Measurements from ENCODE around the gene DLG2. TPM values are rescaled to one million over a fixed set of nuclear protein-coding genes. Genes with fewer than 3 reads are reported as not detected.

The DLG2 gene
- total RNA-seq, 1 donor, result 1.3 TPM

- no peak for DNase-seq (ENCODE audit: low read depth)
- no peak for TF ChIP-seq CTCF (IDR thresholded peaks at IDR 0.05; ENCODE audit: insufficient read depth, low read depth, low read length)
- H3K4me3 ChIP-seq (ENCODE audit: low read depth, low read length), result no peak overlapping the region
These were observed 1236.6 kb downstream of the DLG2 start for GRCh38 chr11:84390441-84391078.

- DNase-seq (ENCODE audit: low read depth), result no peak
- no peak overlapping the region for H3K4me3 ChIP-seq (ENCODE audit: low read depth, low read length)
These were observed 1237.4 kb downstream of the DLG2 start for GRCh38 chr11:84389696-84390095.

GRCh38 chr11:84384731-84385130, 1242.4 kb downstream of the DLG2 start:
- TF ChIP-seq CTCF (IDR thresholded peaks at IDR 0.05; ENCODE audit: insufficient read depth, low read depth, low read length), result peak; percentile 74
- DNase-seq (ENCODE audit: low read depth), result peak; percentile 32
- no peak overlapping the region for H3K4me3 ChIP-seq (ENCODE audit: low read depth, low read length)

More at GRCh38 chr11:84389696-84390095, 1237.4 kb downstream of the DLG2 start:
- no peak for TF ChIP-seq CTCF (IDR thresholded peaks at IDR 0.05; ENCODE audit: insufficient read depth, low read depth, low read length)

- H3K4me3 ChIP-seq (ENCODE audit: low read depth, low read length), result no peak overlapping the region
- TF ChIP-seq CTCF (IDR thresholded peaks at IDR 0.05; ENCODE audit: insufficient read depth, low read depth, low read length), result no peak
- DNase-seq (ENCODE audit: low read depth), result no peak
These were observed 1243.6 kb downstream of the DLG2 start for GRCh38 chr11:84383576-84383975.

GRCh38 chr11:84381666-84382065, 1245.5 kb downstream of the DLG2 start:
- no peak overlapping the region for H3K4me3 ChIP-seq (ENCODE audit: low read depth, low read length)
- no peak for TF ChIP-seq CTCF (IDR thresholded peaks at IDR 0.05; ENCODE audit: insufficient read depth, low read depth, low read length)
- DNase-seq (ENCODE audit: low read depth), result no peak

GRCh38 chr11:84372381-84372950, 1254.7 kb downstream of the DLG2 start:
- no peak for DNase-seq (ENCODE audit: low read depth)
- H3K4me3 ChIP-seq (ENCODE audit: low read depth, low read length), result no peak overlapping the region

More at GRCh38 chr11:84372381-84372950, 1254.7 kb downstream of the DLG2 start:
- TF ChIP-seq CTCF (IDR thresholded peaks at IDR 0.05; ENCODE audit: insufficient read depth, low read depth, low read length), result no peak
